Spleen (tissue), 11 donors: Measurements from ENCODE around the gene RIMS4. TPM values are rescaled to one million over a fixed set of nuclear protein-coding genes. Genes with fewer than 3 reads are reported as not detected.

Experiments
- DNase-seq: peaks from one replicate; pipeline ENCODE4 v3.0.0-alpha.2; 2020
- H3K27ac ChIP-seq, 8 donors: fragments of 200-600 bp; sonication (generic) in 7 of 8; 1 replicate in 4 of 8; 2 replicates in 4 of 8; pipeline versions ENCODE4 v1.5.0 to v1.8.0; 2016 to 2021; ENCODE audit warnings: inconsistent platforms in 4 of 8, mild to moderate bottlenecking in 4 of 8, moderate library complexity in 1 of 8
- H3K27me3 ChIP-seq, 7 donors: fragments of 200-600 bp; sonication (generic) in 6 of 7; replicated peaks in 1 of 7; 1 replicate in 4 of 7; 2 replicates in 3 of 7; pipeline versions ENCODE4 v1.5.0 to v1.8.0; 2016 to 2021; ENCODE audit warnings: inconsistent platforms in 3 of 7, mild to moderate bottlenecking in 1 of 7
- H3K36me3 ChIP-seq, 6 donors: fragments of 200-600 bp; sonication (generic) in 5 of 6; 1 replicate in 4 of 6; 2 replicates in 2 of 6; pipeline versions ENCODE4 v1.5.0 to v1.8.0; 2016 to 2021; ENCODE audit warnings: inconsistent platforms in 2 of 6
- H3K4me1 ChIP-seq, 6 donors: fragments of 200-600 bp; sonication (generic) in 5 of 6; 1 replicate in 3 of 6; 2 replicates in 3 of 6; pipeline versions ENCODE4 v1.5.0 to v1.8.0; 2016 to 2021; ENCODE audit warnings: inconsistent platforms in 3 of 6
- H3K4me3 ChIP-seq, 8 donors: fragments of 200-600 bp; sonication (generic) in 7 of 8; 1 replicate in 4 of 8; 2 replicates in 4 of 8; pipeline versions ENCODE4 v1.5.0 to v1.8.0; 2016 to 2021; ENCODE audit warnings: inconsistent platforms in 4 of 8, mild to moderate bottlenecking in 4 of 8, moderate library complexity in 2 of 8
- H3K9me3 ChIP-seq, 8 donors: fragments of 200-600 bp; sonication (generic) in 7 of 8; 1 replicate in 4 of 8; 2 replicates in 4 of 8; pipeline versions ENCODE4 v1.5.0 to v1.8.0; 2016 to 2021; ENCODE audit warnings: inconsistent platforms in 4 of 8
- CTCF ChIP-seq, 11 experiments: fragments of 200-600 bp in 7 of 11; fragments of 450-650 bp in 4 of 11; sonication (generic) in 4 of 11; IDR thresholded peaks in 8 of 11; conservative IDR thresholded peaks in 3 of 11; 1 replicate in 7 of 11; 2 replicates in 4 of 11; pipeline versions ENCODE4 v1.4.0 to v1.8.0; 2016 to 2021; ENCODE audit warnings: antibody characterized with exemption in 11 of 11, inconsistent platforms in 4 of 11, mild to moderate bottlenecking in 1 of 11
- POLR2A ChIP-seq, 3 donors: fragments of 450-650 bp; IDR thresholded peaks; one replicate each; pipeline ENCODE4 v1.5.1; 2017; ENCODE audit warnings: antibody characterized with exemption in 3 of 3, mild to moderate bottlenecking in 1 of 3
- POLR2AphosphoS5 ChIP-seq, 3 donors: sonication (generic); formaldehyde crosslinking; IDR thresholded peaks; one replicate each; pipeline ENCODE4 v1.5.1; 2017; ENCODE audit warnings: antibody characterized with exemption in 3 of 3
- WGBS, 5 donors: extraction: QIAGEN DNeasy Blood & Tissue Kit in 3 of 5; methylation state at CpG; one replicate each; pipeline versions ENCODE4 v1.1.5 to v1.1.7; 2013 to 2018; 5-methylcytosine and 5-hydroxymethylcytosine counted together
- intact Hi-C: fragments of 100-400 bp; cut with DNase I; formaldehyde crosslinking; loops from one replicate; pipeline ENCODE4 v1.15.0; 2023; ENCODE audit warnings: low total_unique reads
- polyA plus RNA-seq, 3 donors: library from polyadenylated mRNA; stranded (reverse); fragments of 200-250 nt; gene quantifications; one replicate each; pipeline ENCODE4 v1.2.1, GENCODE V29; 2013
- total RNA-seq, 7 donors: library from RNA; depleted of rRNA in 3 of 7; stranded (reverse); fragments of >200 nt in 3 of 7; fragmentation: NEBNext Ultra II Directional in 4 of 7; extraction: Animal tissue kit (Norgen Biotek cat#: 25700) in 4 of 7; gene quantifications; one replicate each; pipeline versions ENCODE4 v1.1.0 to v1.2.1, GENCODE V29; 2016 to 2021
- donor health status: healthy with polysubstance abuse.
- donor health status: DM: no; HTN: no; CAD: no; lungs with moderate emphysema.
- donor health status: DM: no; HTN: no; CAD: no.
- donor health status: Bipolar disorder and iron deficiency.
- donor health status: healthy.
- donor health status: DM: no; HTN: no; CAD: no.
- donor health status: DM: yes; HTN: yes; CAD: no.

RIMS4 gene
- total and polyA plus RNA-seq, 10 donors, result under 0.01 to 0.02 TPM; not detected in 8

- Histone ChIP-seq H3K4me3 (no peak overlapping the region), H3K27me3 (peaks cover 0 to 4% (median 0%) of the 10 kb centered on the region in 7 donors), H3K4me1 (no peaks in the 10 kb centered on the region), H3K36me3 (no peaks in the 10 kb centered on the region), H3K27ac (no peak overlapping the region), H3K9me3 (no peaks in the 10 kb centered on the region)
- TF ChIP-seq POLR2AphosphoS5 (IDR thresholded peaks at IDR 0.05) (no peak), POLR2A (IDR thresholded peaks at IDR 0.05) (no peak), CTCF (IDR thresholded peaks at IDR 0.05 in 8 of 11, conservative IDR thresholded peaks at IDR 0.05 in 3 of 11) (no peak)
- intact Hi-C loops, result no loop called here
- DNase-seq, result no peak
- 71 to 86% (median 81%) methylated on average over 4 of the region's 4 CpGs for WGBS, 5 donors
These were observed 9.6 kb upstream of the RIMS4 start for GRCh38 chr20:44819936-44820335.

GRCh38 chr20:44817143-44817910, 7.0 kb upstream of the RIMS4 start:
- H3K27ac ChIP-seq, result no peak overlapping the region
- H3K4me1 ChIP-seq, result no peaks in the 10 kb centered on the region
- H3K9me3 ChIP-seq, result peaks cover 0 to 2% (median 0%) of the 10 kb centered on the region in 8 donors
- 73 to 85% (median 78%) methylated on average over 6 of the region's 6 CpGs for WGBS, 5 donors
- H3K27me3 ChIP-seq, result peaks cover 0 to 17% (median 0%) of the 10 kb centered on the region in 7 donors
- TF ChIP-seq CTCF (IDR thresholded peaks at IDR 0.05 in 8 of 11, conservative IDR thresholded peaks at IDR 0.05 in 3 of 11) (no peak), POLR2AphosphoS5 (IDR thresholded peaks at IDR 0.05) (no peak), POLR2A (IDR thresholded peaks at IDR 0.05) (no peak)
- intact Hi-C loops, result no loop called here
- H3K4me3 ChIP-seq, result no peak overlapping the region
- H3K36me3 ChIP-seq, result no peaks in the 10 kb centered on the region
- no peak for DNase-seq

GRCh38 chr20:44814937-44815336, 4.6 kb upstream of the RIMS4 start:
- Histone ChIP-seq H3K27me3 (peaks cover under 1 to 35% (median 17%) of the 10 kb centered on the region in 7 donors), H3K27ac (no peak overlapping the region), H3K4me1 (peaks cover 0 to 7% (median 1%) of the 10 kb centered on the region in 6 donors), H3K9me3 (peaks cover 0 to 12% (median 3%) of the 10 kb centered on the region in 8 donors), H3K4me3 (no peak overlapping the region), H3K36me3 (no peaks in the 10 kb centered on the region)
- DNase-seq, result no peak
- no peak for TF ChIP-seq CTCF (IDR thresholded peaks at IDR 0.05 in 8 of 11, conservative IDR thresholded peaks at IDR 0.05 in 3 of 11)
- TF ChIP-seq POLR2A (IDR thresholded peaks at IDR 0.05), result no peak
- TF ChIP-seq POLR2AphosphoS5 (IDR thresholded peaks at IDR 0.05), result no peak
- intact Hi-C loops, result no loop called here
- 74 to 97% (median 87%) methylated on average over 5 of the region's 5 CpGs for WGBS, 5 donors

- H3K36me3 ChIP-seq, result no peaks in the 10 kb centered on the region
- no peak for DNase-seq
- no peak overlapping the region for H3K27ac ChIP-seq
- peaks cover 0 to 13% (median 7%) of the 10 kb centered on the region in 6 donors for H3K4me1 ChIP-seq
- TF ChIP-seq POLR2AphosphoS5 (IDR thresholded peaks at IDR 0.05) (no peak), CTCF (IDR thresholded peaks at IDR 0.05 in 8 of 11, conservative IDR thresholded peaks at IDR 0.05 in 3 of 11) (no peak), POLR2A (IDR thresholded peaks at IDR 0.05) (no peak)
- H3K4me3 ChIP-seq, result no peak overlapping the region
- H3K9me3 ChIP-seq, result peaks cover 0 to 12% (median 3%) of the 10 kb centered on the region in 8 donors
- WGBS, 5 donors, result 82 to 88% (median 86%) methylated on average over 13 to 15 of the region's 15 CpGs
- H3K27me3 ChIP-seq, result peaks cover 10 to 72% (median 45%) of the 10 kb centered on the region in 7 donors
- intact Hi-C loops, result no loop called here
These were observed 872 bp upstream of the RIMS4 start for GRCh38 chr20:44811150-44811685.
